Spleen (tissue), 7 donors: ENCODE measurements around the gene PRELID3B.

Experiments
- CTCF ChIP-seq, 11 experiments: fragments of 200-600 bp in 7 of 11; fragments of 450-650 bp in 4 of 11; sonication (generic) in 4 of 11; IDR thresholded peaks in 8 of 11; conservative IDR thresholded peaks in 3 of 11; 1 replicate in 7 of 11; 2 replicates in 4 of 11; pipeline versions ENCODE4 v1.4.0 to v1.8.0; 2016 to 2021; ENCODE audit warnings: antibody characterized with exemption in 11 of 11, inconsistent platforms in 4 of 11, mild to moderate bottlenecking in 1 of 11
- POLR2A ChIP-seq, 3 donors: fragments of 450-650 bp; IDR thresholded peaks; one replicate each; pipeline ENCODE4 v1.5.1; 2017; ENCODE audit warnings: antibody characterized with exemption in 3 of 3, mild to moderate bottlenecking in 1 of 3
- POLR2AphosphoS5 ChIP-seq, 3 donors: sonication (generic); formaldehyde crosslinking; IDR thresholded peaks; one replicate each; pipeline ENCODE4 v1.5.1; 2017; ENCODE audit warnings: antibody characterized with exemption in 3 of 3
- donor health status: DM: no; HTN: no; CAD: no; lungs with moderate emphysema.
- donor health status: DM: no; HTN: no; CAD: no.
- donor health status: DM: no; HTN: no; CAD: no.

- TF ChIP-seq CTCF (IDR thresholded peaks at IDR 0.05 in 8 of 11, conservative IDR thresholded peaks at IDR 0.05 in 3 of 11) (no peak), POLR2A (IDR thresholded peaks at IDR 0.05) (no peak), POLR2AphosphoS5 (IDR thresholded peaks at IDR 0.05) (no peak)
Measured at GRCh38 chr20:59035381-59035780, 7.2 kb downstream of the PRELID3B start.
